Lower leg skin (tissue), 3 donors: ENCODE measurements around the gene CD84.

Experiments used
- POLR2A ChIP-seq, 2 donors: fragments of 450-650 bp; IDR thresholded peaks; one replicate each; pipeline ENCODE4 v1.6.1; 2016 to 2017; ENCODE audit warnings: antibody characterized with exemption in 2 of 2, mild to moderate bottlenecking in 1 of 2, moderate library complexity in 1 of 2
- TF ChIP-seq, protein P1 (sequence below), 3 donors: fragments of 450-650 bp; IDR thresholded peaks; one replicate each; pipeline ENCODE4 v1.5.1; 2016; ENCODE audit warnings: antibody characterized with exemption in 3 of 3, mild to moderate bottlenecking in 3 of 3, moderate library complexity in 2 of 3

DNA sequence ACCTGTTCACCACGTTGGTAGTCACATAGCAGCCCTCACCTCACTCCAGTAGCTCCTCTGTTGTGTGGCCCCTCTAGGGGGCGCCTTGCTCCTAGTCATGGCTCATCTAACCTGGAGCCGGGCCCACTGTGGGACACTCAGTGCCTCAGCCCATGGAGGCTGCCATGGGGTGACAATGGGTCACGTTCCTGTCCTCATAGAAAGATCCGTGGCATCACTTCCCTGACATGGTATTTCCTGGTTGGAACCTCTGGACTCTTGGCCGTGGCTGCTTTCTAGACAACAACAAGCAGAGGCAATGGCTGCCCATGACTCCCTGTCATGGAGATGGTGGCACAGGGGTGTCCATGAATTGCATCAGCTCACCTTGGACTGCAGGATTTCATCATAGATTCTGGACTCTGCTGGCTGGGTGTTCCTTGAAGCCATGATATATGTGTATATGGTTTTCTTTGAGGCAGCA, 28.7 kb downstream of the CD84 start:
- TF ChIP-seq, protein P1, sequence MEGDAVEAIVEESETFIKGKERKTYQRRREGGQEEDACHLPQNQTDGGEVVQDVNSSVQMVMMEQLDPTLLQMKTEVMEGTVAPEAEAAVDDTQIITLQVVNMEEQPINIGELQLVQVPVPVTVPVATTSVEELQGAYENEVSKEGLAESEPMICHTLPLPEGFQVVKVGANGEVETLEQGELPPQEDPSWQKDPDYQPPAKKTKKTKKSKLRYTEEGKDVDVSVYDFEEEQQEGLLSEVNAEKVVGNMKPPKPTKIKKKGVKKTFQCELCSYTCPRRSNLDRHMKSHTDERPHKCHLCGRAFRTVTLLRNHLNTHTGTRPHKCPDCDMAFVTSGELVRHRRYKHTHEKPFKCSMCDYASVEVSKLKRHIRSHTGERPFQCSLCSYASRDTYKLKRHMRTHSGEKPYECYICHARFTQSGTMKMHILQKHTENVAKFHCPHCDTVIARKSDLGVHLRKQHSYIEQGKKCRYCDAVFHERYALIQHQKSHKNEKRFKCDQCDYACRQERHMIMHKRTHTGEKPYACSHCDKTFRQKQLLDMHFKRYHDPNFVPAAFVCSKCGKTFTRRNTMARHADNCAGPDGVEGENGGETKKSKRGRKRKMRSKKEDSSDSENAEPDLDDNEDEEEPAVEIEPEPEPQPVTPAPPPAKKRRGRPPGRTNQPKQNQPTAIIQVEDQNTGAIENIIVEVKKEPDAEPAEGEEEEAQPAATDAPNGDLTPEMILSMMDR (IDR thresholded peaks at IDR 0.05), result no peak
- no peak for TF ChIP-seq POLR2A (IDR thresholded peaks at IDR 0.05)
